Hematopoietic multipotent progenitor cell treated with erythropoietin and hydrocortisone succinate and interleukin-3 and kit ligand, for 15 days (in vitro differentiated cells): ENCODE measurements around the gene MGAT3.
"Not testable (repeated sequence)": the region's sequence is repeated elsewhere in the genome, so short reads cannot be mapped to it uniquely, and the experiment has no call there.

Source experiments
- DNase-seq: peaks from one replicate; pipeline ENCODE4 v3.0.0-alpha.2; 2015; ENCODE audit warnings: low spot score

The MGAT3 gene

GRCh38 chr22:39514373-39514973 is 57.7 kb downstream of the MGAT3 start:
- DNase-seq, result peak; percentile 69

- no peak for DNase-seq
These were observed 58.6 kb downstream of the MGAT3 start for GRCh38 chr22:39515266-39516050.

GRCh38 chr22:39517470-39517869 is 60.7 kb downstream of the MGAT3 start:
- DNase-seq, result no peak

- no peak for DNase-seq
These were observed 61.5 kb downstream of the MGAT3 start for GRCh38 chr22:39518144-39518786.

- no peak for DNase-seq
These were observed 62.3 kb downstream of the MGAT3 start for GRCh38 chr22:39518996-39519680.

GRCh38 chr22:39519681-39520225 is 62.9 kb downstream of the MGAT3 start:
- DNase-seq, result peak; percentile 46

GRCh38 chr22:39520226-39521105 is 63.7 kb downstream of the MGAT3 start, which contains the start of gene ATF4:
Gene ATF4, plus strand, starts transcription at chr22:39520562. Its CDS starts 884 bp downstream, at chr22:39521446.
- peak; percentile 99 for DNase-seq

- DNase-seq, result not testable (repeated sequence)
These were observed 64.5 kb downstream of the MGAT3 start for GRCh38 chr22:39521106-39521885.

GRCh38 chr22:39522091-39522490 is 65.3 kb downstream of the MGAT3 start:
- not testable (repeated sequence) for DNase-seq

- no peak for DNase-seq
These were observed 65.9 kb downstream of the MGAT3 start for GRCh38 chr22:39522567-39523300.

GRCh38 chr22:39524089-39524752 is 67.4 kb downstream of the MGAT3 start:
- DNase-seq, result no peak

GRCh38 chr22:39524753-39525657 is 68.2 kb downstream of the MGAT3 start:
- DNase-seq, result no peak

GRCh38 chr22:39525658-39525975 is 68.8 kb downstream of the MGAT3 start:
- no peak for DNase-seq

GRCh38 chr22:39526736-39527171 is 69.9 kb downstream of the MGAT3 start:
- DNase-seq, result no peak

- DNase-seq, result no peak
These were observed 70.7 kb downstream of the MGAT3 start for GRCh38 chr22:39527481-39527961.

- DNase-seq, result no peak
These were observed 71.4 kb downstream of the MGAT3 start for GRCh38 chr22:39528080-39528661.

- DNase-seq, result peak; percentile 90
These were observed 72.1 kb downstream of the MGAT3 start for GRCh38 chr22:39528681-39529486.
